Fibroblast of lung (primary cell): ENCODE data around the gene SIK3.

Experiments
- CTCF ChIP-seq, 2 donors: IDR thresholded peaks in 1 of 2; conservative IDR thresholded peaks in 1 of 2; 1 replicate in 1 of 2; 2 replicates in 1 of 2; pipeline ENCODE4 v1.5.1; 2011 to 2012; ENCODE audit warnings: low read length in 2 of 2, control low read depth in 1 of 2, inconsistent platforms in 1 of 2, low read depth in 1 of 2, mild to moderate bottlenecking in 1 of 2
- EZH2 ChIP-seq: IDR thresholded peaks from 2 replicates; pipeline ENCODE4 v1.5.1; 2012; ENCODE audit warnings: low read length, control low read depth, mild to moderate bottlenecking; ENCODE audit errors: missing control alignments

- TF ChIP-seq CTCF (conservative IDR thresholded peaks at IDR 0.05 in 1 of 2, IDR thresholded peaks at IDR 0.05 in 1 of 2; ENCODE audit: low read depth in 1 of 2, low read length in 2 of 2) (no peak), EZH2 (no peak)
Observed at GRCh38 chr11:116847612-116848011, 250.6 kb downstream of the SIK3 start.
